ENCODE measurements around the gene MTO1.
"Not testable (repeated sequence)": the region's sequence is repeated elsewhere in the genome, so short reads cannot be mapped to it uniquely, and the experiment has no call there.

The MTO1 gene

GRCh38 chr6:73518100-73518981 lies 56.8 kb downstream of the MTO1 start:
- Histone ChIP-seq H3K4me3 (ENCODE audit: low read length in 2 of 2) (peak overlapping the region; percentile 98 to 99), H3K36me3 (ENCODE audit: control insufficient read depth in 2 of 2, insufficient read depth in 2 of 2, low read length in 2 of 2) (peaks cover 30 to 47% of the 10 kb centered on the region in 2 donors), H3K4me1 (ENCODE audit: control insufficient read depth, insufficient read depth, low read length) (peaks cover 44% of the 10 kb centered on the region)
- H3K9me3 ChIP-seq (ENCODE audit: control insufficient read depth in 2 of 2, low read length in 2 of 2); H3K27me3 ChIP-seq (ENCODE audit: control insufficient read depth in 1 of 2, insufficient read depth in 2 of 2, low read length in 2 of 2); H3K9ac ChIP-seq (ENCODE audit: low read length in 2 of 2); H3K27ac ChIP-seq (ENCODE audit: low read length): not testable (repeated sequence)

DNA sequence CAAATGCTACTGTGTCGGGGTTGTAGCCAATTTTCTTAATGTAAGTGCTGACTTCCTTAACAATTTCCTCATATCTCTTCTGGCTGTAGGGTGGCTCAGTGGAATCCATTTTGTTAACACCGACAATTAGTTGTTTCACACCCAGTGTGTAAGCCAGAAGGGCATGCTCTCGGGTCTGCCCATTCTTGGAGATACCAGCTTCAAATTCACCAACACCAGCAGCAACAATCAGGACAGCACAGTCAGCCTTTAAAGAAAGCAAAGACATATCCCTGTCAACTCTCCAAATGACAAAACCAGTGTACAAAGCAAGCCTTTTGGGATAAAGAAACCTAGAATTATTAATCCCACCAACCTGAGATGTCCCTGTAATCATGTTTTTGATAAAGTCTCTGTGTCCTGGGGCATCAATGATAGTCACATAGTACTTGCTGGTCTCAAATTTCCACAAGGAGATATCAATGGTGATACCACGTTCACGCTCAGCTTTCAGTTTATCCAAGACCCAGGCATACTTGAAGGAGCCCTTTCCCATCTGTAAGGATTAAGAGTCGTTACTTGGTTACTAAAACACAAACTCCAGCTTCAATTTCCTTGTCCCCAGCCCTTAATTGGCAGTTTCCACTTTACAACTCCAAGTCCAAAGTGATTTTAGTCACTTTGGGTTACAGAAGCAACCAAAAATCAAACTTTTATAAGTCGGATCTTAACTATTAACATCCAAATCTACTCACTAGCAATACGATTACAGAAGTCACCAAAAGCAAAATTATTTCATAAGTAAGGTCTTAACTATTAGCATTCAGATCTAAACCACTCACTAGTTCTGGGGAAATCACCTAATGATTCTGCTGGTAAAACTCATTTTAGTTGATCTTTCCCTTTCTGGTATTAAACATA lies 57.7 kb downstream of the MTO1 start:
- H3K4me1 ChIP-seq (ENCODE audit: control insufficient read depth, insufficient read depth, low read length): peaks cover 44% of the 10 kb centered on the region
- H3K9ac ChIP-seq (ENCODE audit: low read length in 2 of 2): peak overlapping the region; percentile 98 to 100
- H3K4me3 ChIP-seq (ENCODE audit: low read length in 2 of 2): peak overlapping the region; percentile 98 to 99
- H3K36me3 ChIP-seq (ENCODE audit: control insufficient read depth in 2 of 2, insufficient read depth in 2 of 2, low read length in 2 of 2): peaks cover 30 to 47% of the 10 kb centered on the region in 2 donors
- peak overlapping the region; percentile 99 for H3K27ac ChIP-seq (ENCODE audit: low read length)
- H3K27me3 ChIP-seq (ENCODE audit: control insufficient read depth in 1 of 2, insufficient read depth in 2 of 2, low read length in 2 of 2); H3K9me3 ChIP-seq (ENCODE audit: control insufficient read depth in 2 of 2, low read length in 2 of 2): not testable (repeated sequence)

GRCh38 chr6:73519926-73520687 lies 58.6 kb downstream of the MTO1 start:
- H3K4me1 ChIP-seq (ENCODE audit: control insufficient read depth, insufficient read depth, low read length): peaks cover 41% of the 10 kb centered on the region
- H3K36me3 ChIP-seq (ENCODE audit: control insufficient read depth in 2 of 2, insufficient read depth in 2 of 2, low read length in 2 of 2): peaks cover 26 to 43% of the 10 kb centered on the region in 2 donors
- H3K27ac ChIP-seq (ENCODE audit: low read length): peak overlapping the region; percentile 99
- no peaks in the 10 kb centered on the region for H3K27me3 ChIP-seq (ENCODE audit: control insufficient read depth in 1 of 2, insufficient read depth in 2 of 2, low read length in 2 of 2)
- H3K4me3 ChIP-seq (ENCODE audit: low read length in 2 of 2): peak overlapping the region; percentile 98 to 99
- no peaks in the 10 kb centered on the region for H3K9me3 ChIP-seq (ENCODE audit: control insufficient read depth in 2 of 2, low read length in 2 of 2)
- H3K9ac ChIP-seq (ENCODE audit: low read length in 2 of 2): peak overlapping the region; percentile 98 to 100

GRCh38 chr6:73520688-73521350 lies 59.3 kb downstream of the MTO1 start, which contains the start of gene EEF1A1:
Gene EEF1A1 (minus strand): TSS chr6:73521032. CDS start chr6:73520026, 1,006 bp downstream.
- no peaks in the 10 kb centered on the region for H3K27me3 ChIP-seq (ENCODE audit: control insufficient read depth in 1 of 2, insufficient read depth in 2 of 2, low read length in 2 of 2)
- H3K9ac ChIP-seq (ENCODE audit: low read length in 2 of 2): peak within 1 kb of the TSS; percentile 98 to 100
- H3K4me1 ChIP-seq (ENCODE audit: control insufficient read depth, insufficient read depth, low read length): peaks cover 37% of the 10 kb centered on the region
- H3K9me3 ChIP-seq (ENCODE audit: control insufficient read depth in 2 of 2, low read length in 2 of 2): no peaks in the 10 kb centered on the region
- H3K27ac ChIP-seq (ENCODE audit: low read length): peak within 1 kb of the TSS; percentile 99
- peak within 1 kb of the TSS; percentile 98 to 99 for H3K4me3 ChIP-seq (ENCODE audit: low read length in 2 of 2)
- H3K36me3 ChIP-seq (ENCODE audit: control insufficient read depth in 2 of 2, insufficient read depth in 2 of 2, low read length in 2 of 2): peaks cover 19 to 38% of the 10 kb centered on the region in 2 donors

- Histone ChIP-seq H3K4me1 (ENCODE audit: control insufficient read depth, insufficient read depth, low read length) (peaks cover 37% of the 10 kb centered on the region), H3K27me3 (ENCODE audit: control insufficient read depth in 1 of 2, insufficient read depth in 2 of 2, low read length in 2 of 2) (no peaks in the 10 kb centered on the region), H3K9me3 (ENCODE audit: control insufficient read depth in 2 of 2, low read length in 2 of 2) (no peaks in the 10 kb centered on the region), H3K4me3 (ENCODE audit: low read length in 2 of 2) (peak overlapping the region; percentile 81 to 98), H3K9ac (ENCODE audit: low read length in 2 of 2) (peak overlapping the region; percentile 92 to 96), H3K27ac (ENCODE audit: low read length) (peak overlapping the region; percentile 99), H3K36me3 (ENCODE audit: control insufficient read depth in 2 of 2, insufficient read depth in 2 of 2, low read length in 2 of 2) (peaks cover 16 to 32% of the 10 kb centered on the region in 2 donors)
Measured at GRCh38 chr6:73521351-73521985, 59.9 kb downstream of the MTO1 start.

- H3K9ac ChIP-seq (ENCODE audit: low read length in 2 of 2): peak overlapping the region; percentile 76 to 79
- H3K27me3 ChIP-seq (ENCODE audit: control insufficient read depth in 1 of 2, insufficient read depth in 2 of 2, low read length in 2 of 2): no peaks in the 10 kb centered on the region
- H3K4me1 ChIP-seq (ENCODE audit: control insufficient read depth, insufficient read depth, low read length): peaks cover 27% of the 10 kb centered on the region
- no peaks in the 10 kb centered on the region for H3K9me3 ChIP-seq (ENCODE audit: control insufficient read depth in 2 of 2, low read length in 2 of 2)
- H3K27ac ChIP-seq (ENCODE audit: low read length): peak overlapping the region; percentile 99
- H3K4me3 ChIP-seq (ENCODE audit: low read length in 2 of 2): peak overlapping the region; percentile 79
- peaks cover 6 to 15% of the 10 kb centered on the region in 2 donors for H3K36me3 ChIP-seq (ENCODE audit: control insufficient read depth in 2 of 2, insufficient read depth in 2 of 2, low read length in 2 of 2)
Measured at GRCh38 chr6:73523434-73524123, 62.0 kb downstream of the MTO1 start.

GRCh38 chr6:73525546-73526330 lies 64.2 kb downstream of the MTO1 start:
- Histone ChIP-seq H3K36me3 (ENCODE audit: control insufficient read depth in 2 of 2, insufficient read depth in 2 of 2, low read length in 2 of 2) (no peaks in the 10 kb centered on the region), H3K27ac (ENCODE audit: low read length) (no peak overlapping the region), H3K27me3 (ENCODE audit: control insufficient read depth in 1 of 2, insufficient read depth in 2 of 2, low read length in 2 of 2) (no peaks in the 10 kb centered on the region)

DNA sequence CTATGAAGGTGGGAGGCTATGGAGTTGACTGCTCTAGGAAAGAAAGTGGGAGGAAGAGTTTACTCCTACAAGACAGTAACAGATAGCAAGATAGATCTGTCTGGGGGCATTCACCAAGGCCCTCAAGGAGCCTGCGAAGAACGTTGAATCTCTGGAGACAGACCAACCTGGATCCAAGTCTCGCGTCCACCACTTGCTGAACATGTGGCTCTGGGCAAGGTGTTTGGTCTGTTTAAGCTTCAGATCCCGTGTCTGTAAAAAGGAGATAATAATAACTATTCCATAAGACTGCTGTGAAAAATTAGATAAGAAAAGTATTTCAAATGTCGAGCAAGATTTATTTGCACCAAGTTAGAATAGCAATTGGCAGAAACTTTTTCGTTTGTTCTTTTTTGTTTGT lies 67.4 kb downstream of the MTO1 start:
- Histone ChIP-seq H3K36me3 (ENCODE audit: control insufficient read depth in 2 of 2, insufficient read depth in 2 of 2, low read length in 2 of 2) (no peaks in the 10 kb centered on the region), H3K4me1 (ENCODE audit: control insufficient read depth, insufficient read depth, low read length) (no peaks in the 10 kb centered on the region), H3K9ac (ENCODE audit: low read length in 2 of 2) (no peak overlapping the region), H3K9me3 (ENCODE audit: control insufficient read depth in 2 of 2, low read length in 2 of 2) (no peaks in the 10 kb centered on the region), H3K27me3 (ENCODE audit: control insufficient read depth in 1 of 2, insufficient read depth in 2 of 2, low read length in 2 of 2) (no peaks in the 10 kb centered on the region), H3K27ac (ENCODE audit: low read length) (no peak overlapping the region), H3K4me3 (ENCODE audit: low read length in 2 of 2) (no peak overlapping the region)

More at GRCh38 chr6:73525546-73526330, 64.2 kb downstream of the MTO1 start:
- H3K4me3 ChIP-seq (ENCODE audit: low read length in 2 of 2): no peak overlapping the region
- no peak overlapping the region for H3K9ac ChIP-seq (ENCODE audit: low read length in 2 of 2)
- peaks cover 9% of the 10 kb centered on the region for H3K4me1 ChIP-seq (ENCODE audit: control insufficient read depth, insufficient read depth, low read length)
- no peaks in the 10 kb centered on the region for H3K9me3 ChIP-seq (ENCODE audit: control insufficient read depth in 2 of 2, low read length in 2 of 2)

GRCh38 chr6:73532293-73532692 lies 70.8 kb downstream of the MTO1 start:
- no peak overlapping the region for H3K27ac ChIP-seq (ENCODE audit: low read length)
- H3K36me3 ChIP-seq (ENCODE audit: control insufficient read depth in 2 of 2, insufficient read depth in 2 of 2, low read length in 2 of 2): no peaks in the 10 kb centered on the region
- no peaks in the 10 kb centered on the region for H3K27me3 ChIP-seq (ENCODE audit: control insufficient read depth in 1 of 2, insufficient read depth in 2 of 2, low read length in 2 of 2)
- H3K4me3 ChIP-seq (ENCODE audit: low read length in 2 of 2): no peak overlapping the region
- H3K9me3 ChIP-seq (ENCODE audit: control insufficient read depth in 2 of 2, low read length in 2 of 2): no peaks in the 10 kb centered on the region
- no peak overlapping the region for H3K9ac ChIP-seq (ENCODE audit: low read length in 2 of 2)
- no peaks in the 10 kb centered on the region for H3K4me1 ChIP-seq (ENCODE audit: control insufficient read depth, insufficient read depth, low read length)
